Neural progenitor cell (in vitro differentiated cells): Measurements from ENCODE around the gene KIF4A.
A peak's percentile ranks its signal among the peaks of the same experiment; 100 is the strongest.

ENCODE experiments used
- EZH2 ChIP-seq: fragments of 200-600 bp; sonication (generic); IDR thresholded peaks from 2 replicates; pipeline ENCODE4 v1.6.1; 2017; ENCODE audit warnings: antibody characterized with exemption, mild to moderate bottlenecking, moderate library complexity
- TF ChIP-seq, protein P1 (sequence below): fragments of 200-600 bp; sonication (generic); IDR thresholded peaks from 2 replicates; pipeline ENCODE4 v1.5.1; 2017; ENCODE audit warnings: antibody characterized with exemption, mild to moderate bottlenecking

DNA sequence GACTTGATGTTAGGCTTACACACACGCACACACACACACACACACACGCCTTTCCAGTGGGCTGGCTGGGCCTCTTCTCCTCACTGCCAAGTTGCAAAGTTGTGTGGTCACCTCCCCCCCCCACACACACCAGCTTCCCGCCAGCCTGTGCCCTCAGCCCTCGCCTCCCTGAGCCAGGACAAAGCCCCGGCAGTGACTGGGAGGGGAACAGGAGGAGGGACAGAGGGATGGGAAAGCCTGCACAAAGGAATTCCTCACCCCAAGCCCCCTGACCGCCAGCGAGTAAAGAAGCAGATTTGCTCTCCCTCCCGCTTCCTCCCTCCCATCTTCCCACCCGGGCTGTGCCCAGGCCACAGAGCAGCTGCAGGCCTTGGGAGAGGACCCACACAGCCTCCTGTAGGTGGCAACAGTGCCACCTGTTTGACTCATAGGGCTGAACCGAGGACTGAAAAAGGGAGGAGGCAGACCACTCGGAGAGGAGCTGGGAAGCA, 133.0 kb downstream of the KIF4A start, which contains the start of gene GDPD2:
- TF ChIP-seq, protein P1, sequence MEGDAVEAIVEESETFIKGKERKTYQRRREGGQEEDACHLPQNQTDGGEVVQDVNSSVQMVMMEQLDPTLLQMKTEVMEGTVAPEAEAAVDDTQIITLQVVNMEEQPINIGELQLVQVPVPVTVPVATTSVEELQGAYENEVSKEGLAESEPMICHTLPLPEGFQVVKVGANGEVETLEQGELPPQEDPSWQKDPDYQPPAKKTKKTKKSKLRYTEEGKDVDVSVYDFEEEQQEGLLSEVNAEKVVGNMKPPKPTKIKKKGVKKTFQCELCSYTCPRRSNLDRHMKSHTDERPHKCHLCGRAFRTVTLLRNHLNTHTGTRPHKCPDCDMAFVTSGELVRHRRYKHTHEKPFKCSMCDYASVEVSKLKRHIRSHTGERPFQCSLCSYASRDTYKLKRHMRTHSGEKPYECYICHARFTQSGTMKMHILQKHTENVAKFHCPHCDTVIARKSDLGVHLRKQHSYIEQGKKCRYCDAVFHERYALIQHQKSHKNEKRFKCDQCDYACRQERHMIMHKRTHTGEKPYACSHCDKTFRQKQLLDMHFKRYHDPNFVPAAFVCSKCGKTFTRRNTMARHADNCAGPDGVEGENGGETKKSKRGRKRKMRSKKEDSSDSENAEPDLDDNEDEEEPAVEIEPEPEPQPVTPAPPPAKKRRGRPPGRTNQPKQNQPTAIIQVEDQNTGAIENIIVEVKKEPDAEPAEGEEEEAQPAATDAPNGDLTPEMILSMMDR: peak; percentile 53
- no peak for TF ChIP-seq EZH2
